ENCODE data around the gene AGBL1.
A peak's percentile ranks its signal among the peaks of the same experiment; 100 is the strongest.
"Not testable (repeated sequence)": the region's sequence is repeated elsewhere in the genome, so short reads cannot be mapped to it uniquely, and the experiment has no call there.

AGBL1 gene

GRCh38 chr15:86942285-86942684, 862.6 kb downstream of the AGBL1 start:
- no peak for DNase-seq (ENCODE audit: low read depth)

GRCh38 chr15:86948719-86949118, 869.0 kb downstream of the AGBL1 start:
- no peak for DNase-seq (ENCODE audit: low read depth)

DNA sequence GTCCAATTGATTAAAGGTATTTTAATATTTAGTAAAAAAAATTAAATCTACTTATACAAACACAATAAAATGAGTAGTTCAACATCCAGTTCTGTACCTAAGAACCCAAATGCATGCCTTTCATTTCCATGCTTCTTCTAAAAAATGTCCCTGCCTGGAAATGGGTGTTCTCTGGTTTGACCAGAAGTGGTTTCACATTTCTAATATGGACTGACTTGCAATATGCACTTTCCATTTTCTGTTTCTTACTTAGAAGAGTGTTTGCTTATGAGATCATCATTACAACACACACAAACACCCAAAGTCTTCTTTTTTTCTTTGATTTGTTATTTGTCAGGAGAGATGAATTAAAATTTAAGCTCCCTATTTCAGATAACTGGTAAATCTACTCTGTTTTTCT, 879.6 kb downstream of the AGBL1 start:
- no peak for DNase-seq (ENCODE audit: low read depth)

GRCh38 chr15:86961669-86962068, 882.0 kb downstream of the AGBL1 start:
- DNase-seq (ENCODE audit: low read depth) = no peak

GRCh38 chr15:86964271-86964670, 884.6 kb downstream of the AGBL1 start:
- no peak for DNase-seq (ENCODE audit: low read depth)

- DNase-seq (ENCODE audit: low read depth) = no peak
Measured at GRCh38 chr15:86968244-86968643, 888.6 kb downstream of the AGBL1 start.

- no peak for DNase-seq (ENCODE audit: low read depth)
Measured at GRCh38 chr15:86969364-86969763, 889.7 kb downstream of the AGBL1 start.

- no peak for DNase-seq (ENCODE audit: low read depth)
Measured at GRCh38 chr15:86973284-86973844, 893.7 kb downstream of the AGBL1 start.

- no peak for DNase-seq (ENCODE audit: low read depth)
Measured at GRCh38 chr15:86988033-86988432, 908.4 kb downstream of the AGBL1 start.

DNA sequence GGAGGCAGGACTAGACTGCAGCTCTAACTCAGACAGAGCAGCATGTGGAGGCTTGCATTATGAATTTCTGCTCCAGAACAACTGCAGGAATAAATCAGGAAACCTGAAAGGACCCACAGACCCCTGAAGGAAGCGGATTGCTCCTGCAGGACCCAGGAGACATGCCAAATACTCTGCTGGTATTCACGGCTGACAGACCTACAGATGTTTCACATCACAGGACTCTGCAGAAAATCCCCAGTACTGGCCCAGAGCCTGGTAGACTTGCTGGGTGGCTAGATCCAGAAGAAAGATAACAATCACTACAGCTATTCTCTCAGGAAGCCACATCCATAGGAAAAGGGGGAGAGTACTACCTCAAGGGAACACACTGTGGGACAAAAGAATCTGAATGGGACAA, 942.1 kb downstream of the AGBL1 start:
- DNase-seq (ENCODE audit: low read depth) = no peak

DNA sequence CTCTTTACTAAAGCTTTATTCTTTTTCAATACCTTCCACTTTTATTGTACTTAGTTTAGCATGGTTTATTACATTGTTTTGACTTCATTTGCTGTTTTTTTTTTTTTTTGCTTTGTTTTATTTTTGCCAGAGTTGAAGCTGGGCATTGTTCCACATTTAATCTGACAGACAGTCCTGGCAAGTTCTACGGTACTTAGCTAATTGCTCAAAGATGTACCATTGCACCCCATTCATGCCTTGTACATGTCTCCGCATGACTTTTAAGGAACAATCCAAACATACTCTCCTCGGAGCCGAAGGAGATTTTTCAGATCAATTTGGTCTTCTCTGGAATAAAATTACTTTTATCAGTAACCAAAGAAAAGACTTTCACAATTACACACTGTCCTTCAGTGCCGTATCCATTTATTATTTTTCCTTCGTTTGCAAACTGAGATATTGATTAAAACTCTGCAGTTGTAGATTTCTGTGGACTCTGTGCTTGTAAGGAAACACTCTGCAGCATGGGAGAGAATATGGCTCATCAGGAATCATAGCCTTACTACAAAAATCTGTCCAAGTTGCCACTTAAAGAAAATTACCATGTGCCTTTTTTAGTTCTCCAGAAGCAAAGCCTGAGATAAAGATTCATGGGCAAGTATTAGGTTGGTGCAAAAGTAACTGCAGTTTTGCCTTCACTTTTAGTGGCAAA, 952.0 kb downstream of the AGBL1 start:
- DNase-seq (ENCODE audit: low read depth) = no peak

DNA sequence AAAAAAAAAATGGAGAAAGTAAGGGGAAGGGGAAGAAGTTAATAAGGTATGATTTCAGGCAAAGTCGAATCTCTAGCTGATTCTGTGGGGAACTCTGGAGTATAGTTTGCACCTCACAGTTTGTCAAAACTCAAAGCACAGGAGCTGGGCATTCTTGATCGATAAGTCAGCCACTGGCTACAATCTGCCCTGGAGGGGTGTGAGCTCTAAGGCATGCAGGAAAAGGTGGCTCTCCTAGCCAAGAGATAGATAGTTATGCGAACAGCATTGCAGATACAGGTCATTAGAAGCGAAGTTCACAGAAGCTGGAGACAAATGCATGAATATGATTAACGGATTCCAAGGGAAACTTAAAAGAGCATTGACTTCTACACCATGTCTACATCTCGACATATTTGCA, 952.6 kb downstream of the AGBL1 start:
- no peak for DNase-seq (ENCODE audit: low read depth)

DNA sequence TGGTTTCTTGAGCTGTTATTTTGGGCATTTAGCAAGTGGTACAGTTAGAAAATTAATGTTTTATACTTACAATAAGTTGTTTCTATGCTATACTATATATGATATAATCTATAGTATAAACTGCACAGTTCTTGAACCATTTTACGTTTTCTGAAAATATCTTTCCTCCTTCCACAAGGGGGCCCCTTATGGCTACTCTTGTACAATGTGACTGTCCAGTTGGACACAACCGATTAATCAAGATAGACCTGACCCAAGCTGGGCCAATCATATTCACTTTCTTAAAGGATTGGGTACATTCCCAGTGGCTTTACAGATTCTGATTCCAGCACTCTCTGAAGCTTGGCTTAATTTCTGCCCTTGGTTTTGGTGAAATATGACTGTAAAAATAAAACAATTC, 953.4 kb downstream of the AGBL1 start:
- peak; percentile 9 for DNase-seq (ENCODE audit: low read depth)

GRCh38 chr15:87034886-87035285, 955.2 kb downstream of the AGBL1 start:
- DNase-seq (ENCODE audit: low read depth) = no peak

GRCh38 chr15:87038404-87038803, 958.7 kb downstream of the AGBL1 start:
- no peak for DNase-seq (ENCODE audit: low read depth)

DNA sequence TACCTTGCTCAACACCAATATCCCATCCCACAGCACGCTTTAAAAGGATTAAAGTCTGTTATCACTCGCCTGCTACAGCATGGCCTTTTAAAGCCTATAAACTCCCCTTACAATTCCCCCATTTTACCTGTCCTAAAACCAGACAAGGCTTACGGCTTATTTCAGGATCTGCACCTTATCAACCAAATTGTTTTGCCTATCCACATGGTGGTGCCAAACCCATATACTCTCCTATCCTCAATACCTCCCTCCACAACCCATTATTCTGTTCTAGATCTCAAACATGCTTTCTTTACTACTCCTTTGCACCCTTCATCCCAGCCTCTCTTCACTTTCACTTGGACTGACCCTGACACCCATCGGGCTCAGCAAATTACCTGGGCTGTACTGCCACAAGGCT, 962.9 kb downstream of the AGBL1 start:
- DNase-seq (ENCODE audit: low read depth) = not testable (repeated sequence)

- no peak for DNase-seq (ENCODE audit: low read depth)
Measured at GRCh38 chr15:87045746-87046145, 966.1 kb downstream of the AGBL1 start.

GRCh38 chr15:87047203-87047965, 967.7 kb downstream of the AGBL1 start:
- DNase-seq (ENCODE audit: low read depth) = no peak

All from iris pigment epithelial cell (primary cell).